Kidney (tissue), 14 donors: Measurements from ENCODE around the gene CYP2A7. TPM values are rescaled to one million over a fixed set of nuclear protein-coding genes. Genes with fewer than 3 reads are reported as not detected.
"Not testable (repeated sequence)": the region's sequence is repeated elsewhere in the genome, so short reads cannot be mapped to it uniquely, and the experiment has no call there.

ENCODE experiments used
- DNase-seq, 5 donors: peaks; one replicate each; pipeline ENCODE4 v3.0.0-alpha.2; 2013 to 2020
- FAIRE-seq: peaks from 2 replicates; lab custom pipeline; 2012; peaks lifted over from hg19 to GRCh38; lab: Jason Lieb, UNC
- H3K27ac ChIP-seq, 2 donors: one replicate each; pipeline ENCODE4 v1.7.0; 2013; ENCODE audit warnings: low read depth in 2 of 2, low read length in 2 of 2, inconsistent platforms in 1 of 2
- H3K27me3 ChIP-seq: one replicate; pipeline ENCODE4 v1.7.1; 2013; ENCODE audit warnings: low read length, inconsistent platforms; ENCODE audit not compliant: control insufficient read depth, insufficient read depth
- H3K36me3 ChIP-seq, 3 donors: one replicate each; pipeline versions ENCODE4 v1.7.0 to v1.7.1; 2013; ENCODE audit warnings: low read length in 3 of 3, control low read depth in 1 of 3, inconsistent platforms in 1 of 3; ENCODE audit not compliant: insufficient read depth in 3 of 3, control insufficient read depth in 2 of 3
- H3K4me1 ChIP-seq, 3 donors: one replicate each; pipeline versions ENCODE4 v1.7.0 to v1.7.1; 2013; ENCODE audit warnings: low read length in 3 of 3, inconsistent platforms in 1 of 3, low read depth in 1 of 3; ENCODE audit not compliant: control insufficient read depth in 2 of 3, insufficient read depth in 2 of 3
- H3K4me3 ChIP-seq, 3 donors: one replicate each; pipeline versions ENCODE4 v1.7.0 to v1.8.1; 2013; ENCODE audit warnings: low read length in 3 of 3, control low read depth in 1 of 3, inconsistent platforms in 1 of 3
- H3K9ac ChIP-seq, 3 donors: one replicate each; pipeline versions ENCODE4 v1.7.0 to v1.7.1; 2013; ENCODE audit warnings: low read length in 3 of 3, control low read depth in 1 of 3, inconsistent platforms in 1 of 3
- H3K9me3 ChIP-seq, 3 donors: one replicate each; pipeline versions ENCODE4 v1.7.0 to v1.7.1; 2013; ENCODE audit warnings: low read length in 3 of 3, control low read depth in 1 of 3, inconsistent platforms in 1 of 3; ENCODE audit not compliant: control insufficient read depth in 2 of 3, insufficient read depth in 1 of 3
- intact Hi-C: fragments of 100-400 bp; cut with DNase I; formaldehyde crosslinking; loops from one replicate; pipeline ENCODE4 v1.11.1; 2022
- polyA plus RNA-seq: library from polyadenylated mRNA; stranded (reverse); fragments of 350-450 nt; fragmentation: Illumina TruSeq; extraction: RNeasy Lipid Tissue Mini Kit (QIAGEN cat#74804); gene quantifications from one replicate; pipeline ENCODE4 v1.2.3, GENCODE V29; 2014; ENCODE audit warnings: low read depth, low replicate concordance; ENCODE audit not compliant: insufficient read depth
- total RNA-seq: library from RNA; stranded (reverse); fragmentation: NEBNext Ultra II Directional; extraction: Animal tissue kit (Norgen Biotek cat#: 25700); gene quantifications from one replicate; pipeline ENCODE4 v1.2.1, GENCODE V29; 2021
- TF ChIP-seq, protein P1 (sequence below): IDR thresholded peaks from 3 replicates; pipeline ENCODE4 v1.5.1; 2012; ENCODE audit warnings: mild to moderate bottlenecking, moderate library complexity, borderline replicate concordance; ENCODE audit not compliant: insufficient read depth; ENCODE audit errors: extremely low read depth
- donor health status: control.
- donor health status: control.
- donor health status: control.
- donor health status: control.
- donor health status: control.
- donor health status: DM: yes; HTN: yes; CAD: no.
- donor health status: Normal renal cell carcinoma (clear cell type).

Gene CYP2A7
- total and polyA plus RNA-seq, 2 donors from 2014 or later: not detected

DNA sequence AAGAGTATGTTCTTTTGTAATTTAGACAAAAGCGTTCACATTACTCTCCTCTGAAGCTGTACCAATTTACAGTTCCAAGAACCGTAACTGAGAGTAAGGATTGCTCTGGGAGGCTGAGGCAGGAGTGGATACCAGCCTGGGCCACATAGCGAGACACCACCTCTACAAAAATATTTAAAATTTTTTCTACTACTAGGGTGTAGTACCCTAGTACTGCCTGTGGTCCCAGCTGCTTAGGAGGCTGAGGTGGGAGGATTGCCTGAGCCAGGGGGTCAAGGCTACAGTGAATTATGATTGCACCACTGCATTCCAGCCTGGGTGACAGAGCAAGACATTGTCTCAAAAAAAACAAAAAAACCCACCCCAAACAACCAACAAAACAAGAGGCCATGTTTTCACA lies 19.7 kb downstream of the CYP2A7 start:
- no peak overlapping the region for H3K9ac ChIP-seq
- H3K36me3 ChIP-seq: no peaks in the 10 kb centered on the region
- no peak overlapping the region for H3K4me3 ChIP-seq
- no peaks in the 10 kb centered on the region for H3K9me3 ChIP-seq
- DNase-seq: no peak
- no peaks in the 10 kb centered on the region for H3K4me1 ChIP-seq
- no peaks in the 10 kb centered on the region for H3K27me3 ChIP-seq
- no peak for FAIRE-seq
- TF ChIP-seq, protein P1, sequence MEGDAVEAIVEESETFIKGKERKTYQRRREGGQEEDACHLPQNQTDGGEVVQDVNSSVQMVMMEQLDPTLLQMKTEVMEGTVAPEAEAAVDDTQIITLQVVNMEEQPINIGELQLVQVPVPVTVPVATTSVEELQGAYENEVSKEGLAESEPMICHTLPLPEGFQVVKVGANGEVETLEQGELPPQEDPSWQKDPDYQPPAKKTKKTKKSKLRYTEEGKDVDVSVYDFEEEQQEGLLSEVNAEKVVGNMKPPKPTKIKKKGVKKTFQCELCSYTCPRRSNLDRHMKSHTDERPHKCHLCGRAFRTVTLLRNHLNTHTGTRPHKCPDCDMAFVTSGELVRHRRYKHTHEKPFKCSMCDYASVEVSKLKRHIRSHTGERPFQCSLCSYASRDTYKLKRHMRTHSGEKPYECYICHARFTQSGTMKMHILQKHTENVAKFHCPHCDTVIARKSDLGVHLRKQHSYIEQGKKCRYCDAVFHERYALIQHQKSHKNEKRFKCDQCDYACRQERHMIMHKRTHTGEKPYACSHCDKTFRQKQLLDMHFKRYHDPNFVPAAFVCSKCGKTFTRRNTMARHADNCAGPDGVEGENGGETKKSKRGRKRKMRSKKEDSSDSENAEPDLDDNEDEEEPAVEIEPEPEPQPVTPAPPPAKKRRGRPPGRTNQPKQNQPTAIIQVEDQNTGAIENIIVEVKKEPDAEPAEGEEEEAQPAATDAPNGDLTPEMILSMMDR: no peak
- intact Hi-C loops: no loop called here
- no peak overlapping the region for H3K27ac ChIP-seq

DNA sequence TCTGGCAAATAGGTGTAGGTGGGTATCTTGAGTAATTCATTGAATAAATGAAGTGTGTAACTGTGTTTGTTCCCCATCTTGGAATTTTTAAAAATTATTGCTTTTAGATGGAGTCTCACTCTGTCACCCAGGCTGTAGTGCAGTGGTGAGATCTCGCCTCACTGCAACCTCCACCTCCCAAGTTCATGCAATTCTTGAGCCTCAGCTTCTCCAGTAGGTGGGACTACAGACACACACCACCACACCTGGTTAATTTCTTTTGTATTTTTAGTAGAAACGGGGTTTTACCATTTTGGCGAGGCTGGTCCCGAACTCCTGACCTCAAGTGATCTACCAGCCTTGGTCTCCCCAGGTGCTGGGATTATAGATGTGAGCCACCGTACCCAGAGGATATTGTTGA lies 23.9 kb downstream of the CYP2A7 start:
- Histone ChIP-seq H3K4me3 (no peak overlapping the region), H3K27ac (no peak overlapping the region)

DNA sequence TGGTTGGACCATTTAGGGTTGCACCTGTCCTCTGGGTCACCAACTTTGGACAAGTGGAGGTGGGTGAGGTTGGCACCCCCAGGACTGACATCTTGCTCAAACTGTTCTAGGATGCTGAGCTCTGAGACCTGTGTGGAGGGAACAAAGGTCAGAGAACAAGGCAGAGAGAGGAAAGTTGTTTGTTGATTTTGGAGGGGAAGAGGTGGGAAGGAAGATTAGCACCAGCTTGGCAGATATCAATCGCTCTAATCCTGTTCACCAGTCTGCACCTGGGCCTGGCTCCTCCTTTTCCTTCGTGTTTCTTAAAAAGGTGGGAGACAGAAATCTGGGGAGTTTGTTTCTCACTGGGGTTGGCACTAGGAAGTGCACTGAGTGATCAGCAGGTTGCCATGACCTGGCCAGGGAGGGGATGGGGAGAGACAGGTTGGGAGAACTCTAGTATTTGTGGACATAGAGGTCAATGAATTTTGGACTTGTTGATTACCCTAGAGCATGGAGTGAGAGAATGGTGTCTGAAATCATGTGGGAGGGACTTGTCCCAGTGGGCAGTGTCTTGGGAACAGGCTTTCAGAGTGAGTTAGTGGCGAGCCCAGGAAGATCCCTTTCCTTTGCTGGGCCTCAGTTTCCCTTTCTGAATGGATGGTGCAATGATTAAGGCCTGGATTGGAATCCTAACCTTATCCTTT lies 29.4 kb downstream of the CYP2A7 start:
- FAIRE-seq, intact Hi-C loops: not testable (repeated sequence)

More for the DNA sequence above, 23.9 kb downstream of the CYP2A7 start:
- intact Hi-C loops: no loop called here
- no peaks in the 10 kb centered on the region for H3K9me3 ChIP-seq
- H3K36me3 ChIP-seq: no peaks in the 10 kb centered on the region
- FAIRE-seq: no peak
- no peaks in the 10 kb centered on the region for H3K4me1 ChIP-seq
- H3K9ac ChIP-seq: no peak overlapping the region
- no peaks in the 10 kb centered on the region for H3K27me3 ChIP-seq
- no peak for DNase-seq
- TF ChIP-seq, protein P1: no peak

DNA sequence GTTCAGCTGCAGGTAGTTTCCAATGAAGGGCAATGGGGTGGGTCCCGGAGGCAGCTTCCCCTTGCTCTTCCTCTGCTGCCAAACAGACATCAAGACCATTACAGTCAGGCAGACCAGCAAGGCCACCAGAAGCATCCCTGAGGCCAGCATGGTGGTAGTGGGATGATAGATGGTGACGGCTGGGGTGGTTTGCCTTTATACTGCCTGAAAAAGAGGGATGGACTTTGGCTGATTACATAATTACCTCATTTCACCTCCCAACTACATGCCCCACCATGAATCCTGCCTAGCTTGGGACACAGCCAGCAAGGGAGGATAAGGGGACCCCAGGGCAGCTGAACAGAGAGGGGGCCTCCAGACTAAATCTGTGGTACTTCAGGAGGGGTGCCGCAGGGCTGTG lies 31.8 kb downstream of the CYP2A7 start, which contains the start of gene CYP2A6:
CYP2A6 (minus strand) TSS at position 171 of the 400 bp plus-strand sequence; CDS start at position 150, 21 bp downstream.
- DNase-seq, H3K4me3 ChIP-seq, H3K36me3 ChIP-seq, H3K9me3 ChIP-seq, H3K9ac ChIP-seq, FAIRE-seq, H3K27me3 ChIP-seq, H3K4me1 ChIP-seq, intact Hi-C loops, H3K27ac ChIP-seq: not testable (repeated sequence)

More for the DNA sequence above, 29.4 kb downstream of the CYP2A7 start:
- not testable (repeated sequence) for H3K36me3 ChIP-seq, DNase-seq, H3K9me3 ChIP-seq, H3K4me1 ChIP-seq, H3K27ac ChIP-seq, H3K4me3 ChIP-seq, H3K9ac ChIP-seq, H3K27me3 ChIP-seq

DNA sequence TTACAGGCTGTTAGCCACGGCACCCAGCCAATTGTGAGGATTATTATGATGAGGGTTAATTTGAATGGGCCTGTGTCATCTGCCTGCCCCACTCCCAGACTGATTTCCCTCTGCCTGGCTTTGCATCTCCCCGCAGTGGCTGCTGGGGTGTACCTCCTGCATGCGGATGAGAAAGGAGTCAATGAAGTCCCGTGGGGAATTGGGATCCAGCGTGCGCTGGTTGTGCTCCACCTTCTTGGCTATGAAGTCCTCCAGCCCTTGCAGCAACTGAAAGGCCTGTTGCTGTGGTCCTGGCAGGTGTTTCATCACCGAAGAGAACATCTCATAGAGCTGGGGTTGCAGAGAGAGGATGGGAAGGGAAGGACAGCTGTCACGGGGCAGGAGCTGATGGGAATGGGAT lies 35.3 kb downstream of the CYP2A7 start:
- H3K27me3 ChIP-seq, H3K4me3 ChIP-seq, intact Hi-C loops, H3K36me3 ChIP-seq, DNase-seq, H3K27ac ChIP-seq, H3K9me3 ChIP-seq, H3K9ac ChIP-seq, FAIRE-seq, H3K4me1 ChIP-seq: not testable (repeated sequence)

DNA sequence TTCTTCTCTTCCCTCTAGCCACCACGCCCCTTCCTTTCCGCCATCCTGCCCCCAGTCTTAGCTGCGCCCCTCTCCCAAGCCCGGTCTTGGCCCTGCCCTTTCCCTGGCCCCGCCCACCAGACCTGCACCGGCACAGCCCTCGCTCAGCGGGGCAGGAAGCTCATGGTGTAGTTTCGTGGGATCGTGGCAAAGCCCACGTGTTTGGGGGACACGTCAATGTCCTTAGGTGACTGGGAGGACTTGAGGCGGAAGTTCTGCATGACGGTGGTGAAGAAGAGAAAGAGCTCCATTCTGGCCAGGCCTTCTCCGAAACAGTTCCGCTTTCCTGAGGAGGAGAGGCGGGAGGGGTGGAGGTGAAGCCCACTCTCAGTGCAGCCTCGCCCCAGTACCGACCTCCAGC lies 38.4 kb downstream of the CYP2A7 start:
- FAIRE-seq, H3K36me3 ChIP-seq, H3K9me3 ChIP-seq, H3K9ac ChIP-seq, H3K27ac ChIP-seq, H3K27me3 ChIP-seq, H3K4me1 ChIP-seq, intact Hi-C loops: not testable (repeated sequence)
- peak overlapping the region in 1 of 3 donors; percentile 24 for H3K4me3 ChIP-seq
- peak in 3 of 5 donors; percentile 6 to 84 (median 49) for DNase-seq
